Hepatocyte (in vitro differentiated cells): Measurements from ENCODE around the gene PHF1. TPM values are rescaled to one million over a fixed set of nuclear protein-coding genes. Genes with fewer than 3 reads are reported as not detected.

Source experiments
- microRNA-seq: library from miRNA; unstranded; fragments of <30 nt; microRNA quantifications from one replicate; pipeline ENCODE4, GENCODE V29; 2017
- polyA plus RNA-seq: library from polyadenylated mRNA; unstranded; fragments of >200 nt; fragmentation: Nextera tagmentation; extraction: Ambion mirVana; gene quantifications from 2 replicates; pipeline ENCODE4 v1.2.1, GENCODE V29; 2016
- small RNA-seq: library from RNA; depleted of rRNA; stranded (forward); fragments of <200 nt; gene quantifications from one replicate; pipeline ENCODE3, GENCODE V24; 2014
- total RNA-seq: library from RNA; depleted of rRNA; stranded (reverse); fragments of >200 nt; gene quantifications from 2 replicates; pipeline ENCODE4 v1.2.3, GENCODE V29; 2014

The PHF1 gene
- total and polyA plus RNA-seq, 2 experiments from 2014 or later, result 37.2 to 42.4 TPM

Small RNA genes lying within 50 kb of the gene (microRNA-seq; reads per million reads assigned to microRNA genes)
- gene MIR5004, result not detected

Small RNA genes lying within 50 kb of the gene (small RNA-seq; reads per million reads assigned to genes)
- gene RPL35AP4 (not detected), gene ZBTB9 (not detected)

Other genes with a start within 250 kb of the PHF1 start
- 2.5 and 3.0 TPM in 2 replicates for gene COL11A2, start 218.5 kb upstream of the PHF1 start, total RNA-seq
- gene COL11A2, start 218.5 kb upstream of the PHF1 start, polyA plus RNA-seq, result 4.2 and 4.7 TPM in 2 replicates
- 14.2 and 17.0 TPM in 2 replicates for gene RXRB, start 210.3 kb upstream of the PHF1 start, total RNA-seq
- 24.6 and 29.8 TPM in 2 replicates for gene RXRB, start 210.3 kb upstream of the PHF1 start, polyA plus RNA-seq
- 118 and 130 TPM in 2 replicates for gene SLC39A7, start 210.1 kb upstream of the PHF1 start, total RNA-seq
- gene SLC39A7, start 210.1 kb upstream of the PHF1 start, polyA plus RNA-seq, result 46.4 and 55.0 TPM in 2 replicates
- 6.0 and 7.8 TPM in 2 replicates for gene HSD17B8, start 206.4 kb upstream of the PHF1 start, total RNA-seq
- 11.1 and 12.9 TPM in 2 replicates for gene HSD17B8, start 206.4 kb upstream of the PHF1 start, polyA plus RNA-seq
- 25.0 and 25.6 TPM in 2 replicates for gene RING1, start 202.5 kb upstream of the PHF1 start, total RNA-seq
- 32.3 and 32.5 TPM in 2 replicates for gene RING1, start 202.5 kb upstream of the PHF1 start, polyA plus RNA-seq
- gene VPS52, start 139.1 kb upstream of the PHF1 start, total RNA-seq, result 28.8 and 43.2 TPM in 2 replicates
- gene VPS52, start 139.1 kb upstream of the PHF1 start, polyA plus RNA-seq, result 42.5 and 48.3 TPM in 2 replicates
- gene RPS18, start 138.9 kb upstream of the PHF1 start, total RNA-seq, result 3,293 and 3,728 TPM in 2 replicates
- gene RPS18, start 138.9 kb upstream of the PHF1 start, polyA plus RNA-seq, result 1,497 and 1,517 TPM in 2 replicates
- 2.0 and 5.2 TPM in 2 replicates for gene B3GALT4, start 133.9 kb upstream of the PHF1 start, total RNA-seq
- 5.7 and 8.1 TPM in 2 replicates for gene B3GALT4, start 133.9 kb upstream of the PHF1 start, polyA plus RNA-seq
- gene WDR46, start 121.8 kb upstream of the PHF1 start, total RNA-seq, result 46.6 and 51.1 TPM in 2 replicates
- gene WDR46, start 121.8 kb upstream of the PHF1 start, polyA plus RNA-seq, result 70.1 and 84.2 TPM in 2 replicates
- gene PFDN6, start 121.4 kb upstream of the PHF1 start, total RNA-seq, result 43.9 and 52.7 TPM in 2 replicates
- gene PFDN6, start 121.4 kb upstream of the PHF1 start, polyA plus RNA-seq, result 19.5 and 27.2 TPM in 2 replicates
- gene RGL2, start 112.1 kb upstream of the PHF1 start, total RNA-seq, result 57.4 and 63.3 TPM in 2 replicates
- 82.1 and 89.3 TPM in 2 replicates for gene RGL2, start 112.1 kb upstream of the PHF1 start, polyA plus RNA-seq
- 39.1 and 59.3 TPM in 2 replicates for gene TAPBP, start 96.9 kb upstream of the PHF1 start, total RNA-seq
- 108 and 116 TPM in 2 replicates for gene TAPBP, start 96.9 kb upstream of the PHF1 start, polyA plus RNA-seq
- 21.6 and 23.4 TPM in 2 replicates for gene ZBTB22, start 93.3 kb upstream of the PHF1 start, total RNA-seq
- gene ZBTB22, start 93.3 kb upstream of the PHF1 start, polyA plus RNA-seq, result 23.2 and 23.8 TPM in 2 replicates
- gene DAXX, start 88.1 kb upstream of the PHF1 start, total RNA-seq, result 26.4 and 31.0 TPM in 2 replicates
- gene DAXX, start 88.1 kb upstream of the PHF1 start, polyA plus RNA-seq, result 28.4 and 35.3 TPM in 2 replicates
- gene KIFC1, start 19.2 kb upstream of the PHF1 start, total RNA-seq, result 6.9 and 12.7 TPM in 2 replicates
- 6.1 and 6.6 TPM in 2 replicates for gene KIFC1, start 19.2 kb upstream of the PHF1 start, polyA plus RNA-seq
- gene CUTA, start 7.1 kb downstream of the PHF1 start, total RNA-seq, result 121 and 150 TPM in 2 replicates
- 349 and 357 TPM in 2 replicates for gene CUTA, start 7.1 kb downstream of the PHF1 start, polyA plus RNA-seq
- gene SYNGAP1, start 9.1 kb downstream of the PHF1 start, total RNA-seq, result 5.3 and 6.6 TPM in 2 replicates
- gene SYNGAP1, start 9.1 kb downstream of the PHF1 start, polyA plus RNA-seq, result 4.9 and 5.7 TPM in 2 replicates
- gene ZBTB9, start 43.6 kb downstream of the PHF1 start, total RNA-seq, result 5.1 and 6.2 TPM in 2 replicates
- 5.0 and 6.7 TPM in 2 replicates for gene ZBTB9, start 43.6 kb downstream of the PHF1 start, polyA plus RNA-seq
- 18.6 and 24.0 TPM in 2 replicates for gene BAK1, start 169.3 kb downstream of the PHF1 start, total RNA-seq
- 23.6 and 33.1 TPM in 2 replicates for gene BAK1, start 169.3 kb downstream of the PHF1 start, polyA plus RNA-seq
- gene ITPR3, start 210.3 kb downstream of the PHF1 start, total RNA-seq, result 27.3 and 39.6 TPM in 2 replicates
- gene ITPR3, start 210.3 kb downstream of the PHF1 start, polyA plus RNA-seq, result 14.8 and 16.5 TPM in 2 replicates